Ammon's horn (tissue), 1 donor: ENCODE measurements around the gene ANKRA2.

Experiments
- DNase-seq: peaks from one replicate; pipeline ENCODE4 v3.0.0-alpha.2; 2016; ENCODE audit warnings: low spot score

ANKRA2 gene, protein sequence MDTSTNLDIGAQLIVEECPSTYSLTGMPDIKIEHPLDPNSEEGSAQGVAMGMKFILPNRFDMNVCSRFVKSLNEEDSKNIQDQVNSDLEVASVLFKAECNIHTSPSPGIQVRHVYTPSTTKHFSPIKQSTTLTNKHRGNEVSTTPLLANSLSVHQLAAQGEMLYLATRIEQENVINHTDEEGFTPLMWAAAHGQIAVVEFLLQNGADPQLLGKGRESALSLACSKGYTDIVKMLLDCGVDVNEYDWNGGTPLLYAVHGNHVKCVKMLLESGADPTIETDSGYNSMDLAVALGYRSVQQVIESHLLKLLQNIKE

DNA sequence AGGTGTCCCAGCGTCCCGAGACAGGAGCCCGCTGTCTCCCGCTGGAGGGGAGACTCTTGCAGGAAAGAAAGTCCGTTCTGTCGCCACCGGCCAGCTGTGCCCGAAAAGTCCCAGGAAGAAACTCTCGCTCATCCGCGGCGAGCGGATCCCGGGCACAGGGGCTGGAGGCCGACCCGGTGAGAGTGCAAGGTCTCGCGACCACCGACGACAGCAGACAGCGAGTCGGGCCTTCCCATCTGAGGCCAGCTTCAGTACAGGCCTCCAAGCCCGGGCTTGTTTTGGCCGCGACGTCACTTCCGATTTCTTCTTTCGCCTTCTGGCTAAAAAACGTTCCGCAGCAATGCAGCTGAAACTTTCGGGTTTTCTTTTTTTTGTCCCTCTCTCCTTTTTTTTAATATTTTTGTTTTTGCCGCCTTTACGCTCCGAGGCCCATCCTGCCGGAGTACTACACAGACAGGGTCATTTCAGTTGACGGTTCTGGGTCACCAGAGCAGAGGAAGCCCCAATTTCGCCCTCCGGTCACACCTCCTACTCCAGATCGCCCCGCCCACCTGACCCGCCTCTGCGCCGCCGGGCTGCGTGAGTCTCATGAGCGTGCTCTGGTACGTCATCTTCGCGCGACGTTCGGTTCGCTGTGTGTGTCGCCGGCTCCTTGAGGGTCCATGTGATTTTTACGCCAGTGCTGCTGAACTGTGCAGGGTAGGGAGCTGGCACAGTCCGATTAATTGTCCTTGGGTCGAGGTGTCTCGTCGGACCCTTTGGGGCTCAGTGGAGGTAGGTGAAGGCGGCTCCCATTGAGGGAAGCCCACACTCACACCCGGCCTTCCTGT lies at the start of gene ANKRA2, which contains the start of gene UTP15:
Gene ANKRA2 (minus strand): TSS at position 501 of the 830 bp plus-strand sequence. CDS start 2,758 bp downstream, outside the sequence.
Gene UTP15 (plus strand): TSS at position 605 of the 830 bp plus-strand sequence. CDS start 1,602 bp downstream, outside the sequence.
- DNase-seq, result peak; percentile 98

DNA sequence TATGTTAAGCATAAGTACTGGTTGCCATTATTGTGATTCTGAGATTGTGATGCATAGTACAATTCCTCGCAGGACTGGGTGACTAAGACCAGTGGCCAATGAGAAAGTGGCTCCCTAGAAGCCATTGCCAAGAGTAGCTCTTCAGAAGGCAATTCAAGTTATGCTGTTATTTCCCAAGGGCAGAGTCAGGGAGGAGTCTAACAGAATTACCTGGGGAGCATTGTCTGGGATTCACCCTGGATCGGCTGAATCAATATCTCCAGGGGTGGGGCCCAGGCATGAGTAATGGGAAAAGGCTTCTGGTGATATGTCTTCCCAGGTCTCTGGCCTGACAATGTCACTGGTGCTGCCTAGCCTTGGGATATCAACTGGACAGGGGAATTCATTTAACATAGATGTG lies 49.6 kb upstream of the ANKRA2 start:
- no peak for DNase-seq

DNA sequence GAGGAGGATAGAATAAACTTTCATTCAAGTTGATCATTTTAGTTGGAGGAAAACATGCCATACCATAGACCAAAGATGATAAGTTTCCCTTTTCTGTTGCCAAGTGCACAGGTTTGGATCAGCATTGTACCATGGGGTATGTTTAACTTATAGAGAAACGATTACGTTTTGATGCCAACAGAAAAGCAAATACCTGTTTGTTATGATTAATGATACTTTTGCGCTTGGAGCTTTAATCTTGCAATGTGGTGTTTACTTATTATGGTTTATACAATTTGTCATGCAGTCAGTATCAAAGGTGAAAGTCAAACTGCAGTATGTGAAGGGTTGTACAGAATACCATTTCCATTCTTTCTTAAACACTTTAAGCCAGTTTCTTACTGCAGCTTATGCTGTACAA lies 47.4 kb upstream of the ANKRA2 start:
- DNase-seq, result no peak

DNA sequence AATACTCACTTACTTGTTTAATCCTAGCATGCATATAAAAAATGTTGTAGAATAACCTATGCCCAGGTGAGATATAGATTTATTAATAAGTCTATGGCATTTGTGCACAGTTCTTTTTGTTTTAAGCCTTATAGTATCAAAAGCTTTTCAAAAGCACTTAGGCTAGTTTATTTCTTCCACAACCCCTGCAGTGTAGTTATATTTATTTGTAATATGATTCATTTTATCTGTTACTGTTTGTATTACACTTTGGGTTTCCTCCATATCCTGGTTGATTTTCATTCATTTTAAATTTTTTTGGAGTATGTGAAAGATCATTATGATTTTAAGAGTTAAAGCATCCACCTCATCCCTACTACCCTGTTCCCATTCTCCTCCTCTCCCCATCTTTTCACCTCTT lies 41.8 kb upstream of the ANKRA2 start:
- DNase-seq, result no peak

DNA sequence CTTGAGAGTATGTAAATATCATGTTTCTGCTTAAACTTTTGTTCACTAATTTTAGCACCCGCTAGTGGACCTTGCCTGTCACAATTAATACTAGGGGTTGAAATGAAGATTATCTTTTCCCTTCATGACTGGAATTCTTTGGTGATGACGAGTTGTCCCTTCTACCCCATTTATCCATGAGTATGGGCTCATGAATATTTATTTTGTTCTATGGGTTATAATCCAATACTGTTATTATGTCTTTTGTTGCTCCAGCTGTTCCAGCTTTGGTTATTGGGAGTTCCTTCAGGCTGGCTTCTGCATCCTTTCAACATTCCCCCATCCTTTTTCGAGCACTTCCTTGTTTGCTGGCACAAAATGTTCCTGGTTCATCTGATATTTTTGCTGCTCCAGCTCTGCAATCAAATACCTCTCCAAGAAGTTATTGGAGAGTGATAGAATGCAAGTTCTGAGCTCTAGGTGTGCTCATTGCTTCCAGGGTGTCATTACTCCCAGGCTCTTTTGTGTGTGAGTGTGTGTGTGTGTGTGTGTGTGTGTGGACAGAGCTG lies 40.8 kb upstream of the ANKRA2 start:
- no peak for DNase-seq

DNA sequence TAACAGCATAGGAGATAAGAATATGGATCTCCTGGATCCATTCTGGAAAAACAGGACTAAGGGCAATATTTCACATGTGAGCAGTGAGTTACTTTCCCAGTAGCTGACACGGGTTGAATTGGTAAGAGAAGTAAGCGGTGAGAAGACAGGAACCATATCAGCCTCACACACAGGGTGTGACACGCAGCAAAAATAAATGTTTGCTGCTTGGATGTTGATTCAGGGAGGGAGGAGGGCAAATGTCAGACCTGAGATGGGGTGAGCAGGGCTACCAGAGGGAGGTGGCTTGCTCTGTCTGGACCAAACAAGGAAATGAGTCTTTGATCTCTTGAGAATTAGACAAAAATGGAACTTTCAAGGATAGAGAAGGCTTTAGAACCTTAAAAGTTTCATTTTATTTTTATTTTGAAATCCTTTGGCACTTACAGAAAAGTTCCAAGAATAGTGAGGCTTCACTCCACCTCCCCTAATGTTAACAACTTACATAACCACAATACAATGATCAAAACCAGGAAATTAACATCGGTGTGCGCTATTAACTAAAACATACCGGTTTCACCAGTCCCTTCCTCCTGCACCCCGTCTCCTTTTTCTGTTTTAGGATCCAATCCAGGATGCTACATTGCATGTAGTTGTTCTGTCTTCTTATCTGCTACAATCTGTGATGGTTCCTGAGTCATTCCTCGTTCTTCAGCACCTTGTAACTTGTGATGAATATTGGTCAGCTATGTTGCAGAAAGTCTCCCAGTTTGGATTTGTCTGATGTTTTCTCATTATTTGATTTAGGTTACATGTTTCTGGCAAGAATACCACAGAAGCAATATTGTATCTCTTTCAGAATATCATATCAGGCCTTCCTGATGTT lies 40.0 kb upstream of the ANKRA2 start:
- DNase-seq, result no peak

DNA sequence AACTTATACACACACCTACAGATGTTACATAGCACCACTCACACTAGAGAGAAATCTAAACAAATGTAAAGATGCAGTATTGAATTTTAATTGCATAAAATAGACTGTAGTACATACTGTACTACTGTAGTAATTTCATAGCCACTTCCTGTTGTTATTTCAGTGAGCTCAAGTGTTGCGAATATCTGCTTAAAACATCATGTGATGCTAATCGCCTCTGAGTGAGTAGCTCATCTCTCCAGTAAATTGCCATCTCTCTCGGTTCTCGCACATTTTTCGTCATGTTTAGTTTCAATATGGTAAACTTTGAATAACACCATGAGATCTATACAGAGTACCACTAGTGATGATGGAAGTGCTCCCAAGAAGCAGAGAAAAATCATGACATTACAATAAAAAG lies 38.6 kb upstream of the ANKRA2 start:
- DNase-seq, result no peak

DNA sequence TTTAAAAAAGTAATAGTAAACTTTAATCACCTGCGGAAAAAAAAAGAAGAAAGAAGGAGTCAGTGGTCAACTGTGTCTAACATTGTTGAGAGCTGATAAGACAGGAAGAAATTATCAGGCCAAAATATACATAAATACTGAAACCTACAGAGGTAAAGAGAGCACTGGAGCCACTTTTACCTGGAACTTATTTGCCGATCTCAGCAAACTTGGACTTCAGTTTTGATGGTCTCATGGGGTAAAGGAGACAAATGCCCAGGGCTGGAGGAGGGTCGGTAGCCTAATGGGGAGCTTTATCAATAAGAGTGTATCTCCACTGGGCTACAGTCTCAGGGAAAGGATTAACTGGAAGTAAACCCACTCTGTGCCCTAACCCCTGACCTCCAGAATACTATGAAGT lies 33.9 kb upstream of the ANKRA2 start:
- DNase-seq, result no peak

DNA sequence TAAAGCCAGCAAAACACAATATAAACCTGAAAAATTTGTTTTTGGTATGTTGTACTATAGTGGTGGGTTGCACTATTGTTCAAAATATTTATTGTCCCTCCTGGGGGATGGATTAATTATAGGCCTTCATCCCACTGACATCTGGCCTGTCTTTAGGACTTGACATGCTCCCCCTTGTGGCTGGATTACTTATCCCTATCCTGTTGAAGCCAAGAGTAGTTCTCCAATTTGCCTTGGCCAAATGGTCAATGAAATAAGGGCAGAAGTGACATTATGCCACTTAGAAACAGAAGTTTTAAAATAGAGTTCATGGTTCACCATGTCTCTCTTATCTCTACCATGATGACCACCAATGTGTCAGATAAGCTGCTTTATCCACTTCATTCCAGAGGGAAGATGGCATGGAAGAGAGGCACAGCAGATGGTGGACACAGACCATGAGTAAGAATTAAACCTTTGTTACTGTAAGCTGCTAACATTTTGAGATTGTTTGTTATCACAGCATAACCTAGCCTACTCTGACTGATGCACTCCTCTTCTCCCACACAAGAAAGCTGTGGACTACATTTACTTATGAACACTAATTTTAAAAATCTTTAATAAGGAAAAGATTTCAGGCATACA lies 31.4 kb upstream of the ANKRA2 start:
- DNase-seq, result peak; percentile 7

DNA sequence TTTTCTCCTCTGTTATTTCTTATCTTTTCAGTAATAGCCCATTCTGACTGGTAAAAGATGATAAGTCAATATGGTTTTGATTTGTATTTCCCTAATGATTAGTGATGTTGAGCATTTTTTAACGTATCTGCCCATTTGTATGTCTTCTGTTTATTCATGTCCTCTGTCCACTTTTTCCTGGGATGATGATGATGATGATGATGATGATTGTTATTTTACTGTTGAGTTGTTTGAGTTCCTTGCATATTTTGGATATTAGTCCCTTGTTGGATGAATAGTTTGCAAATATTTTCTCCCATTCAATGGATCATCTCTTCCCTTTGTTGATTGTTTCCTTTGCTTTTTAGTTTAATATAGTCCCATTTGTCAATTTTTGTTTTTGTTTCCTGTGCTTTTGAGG lies 27.1 kb upstream of the ANKRA2 start:
- DNase-seq, result no peak

DNA sequence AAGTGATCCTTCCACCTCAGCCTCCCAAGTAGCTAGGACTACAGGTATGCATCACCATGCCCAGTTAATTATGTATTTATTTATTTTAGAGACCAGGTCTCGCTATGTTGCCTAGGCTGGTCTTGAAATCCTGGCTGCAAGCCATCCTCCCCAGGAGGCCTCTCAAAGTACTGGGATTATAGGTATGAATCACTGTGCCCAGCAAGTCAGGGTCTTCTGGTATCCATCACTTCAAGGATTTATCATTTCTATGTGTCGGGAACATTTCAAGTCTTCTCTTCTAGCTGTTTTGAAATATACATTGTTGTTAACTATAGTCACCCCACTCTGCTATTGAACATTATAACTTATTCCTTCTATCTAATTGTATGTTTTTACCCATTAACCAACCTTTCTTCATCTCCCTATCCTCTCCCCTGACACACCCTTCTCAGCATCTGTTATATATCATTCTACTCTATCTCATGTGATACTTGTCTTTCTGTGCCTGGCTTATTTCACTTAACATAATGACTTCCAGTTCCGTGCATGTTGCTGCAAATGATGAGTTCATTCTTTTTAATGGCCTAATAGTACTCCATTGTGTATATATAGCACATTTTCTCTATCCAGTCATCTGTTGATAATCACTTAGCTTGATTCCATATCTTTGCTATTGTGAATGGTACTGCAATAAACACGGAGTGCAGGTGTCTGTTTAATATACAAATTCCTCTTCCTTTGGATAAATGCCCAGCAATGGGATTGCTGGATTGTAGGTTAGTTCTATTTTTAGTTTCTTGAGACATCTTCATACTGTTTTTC lies 26.5 kb upstream of the ANKRA2 start:
- no peak for DNase-seq

DNA sequence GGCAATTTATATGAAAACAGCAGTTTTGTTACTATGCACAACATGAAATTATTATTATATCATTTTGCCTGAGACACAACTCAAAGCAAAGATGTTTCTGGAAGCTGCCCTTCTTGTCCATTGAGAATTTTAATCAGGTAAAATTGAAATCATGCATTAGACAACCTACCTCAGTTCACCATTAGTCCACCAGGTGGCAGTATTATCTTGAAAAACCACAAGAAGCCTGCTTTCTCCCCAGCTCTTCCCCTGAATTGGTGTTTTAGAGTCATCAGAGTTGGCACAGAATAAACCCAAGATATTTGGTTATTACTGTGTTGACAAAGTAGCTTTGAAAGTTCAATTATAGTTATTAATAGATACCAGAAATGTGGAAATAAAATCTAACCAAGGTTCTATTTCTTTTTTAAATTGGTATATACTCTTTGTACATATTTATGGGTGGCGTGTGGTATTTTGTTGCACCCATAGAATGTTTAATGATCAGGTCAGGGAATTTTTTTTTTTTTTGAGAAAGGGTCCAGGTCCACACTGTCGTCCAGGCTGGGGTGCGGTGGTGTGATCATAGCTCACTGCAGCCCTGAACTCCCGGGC lies 25.8 kb upstream of the ANKRA2 start:
- DNase-seq, result peak; percentile 74

DNA sequence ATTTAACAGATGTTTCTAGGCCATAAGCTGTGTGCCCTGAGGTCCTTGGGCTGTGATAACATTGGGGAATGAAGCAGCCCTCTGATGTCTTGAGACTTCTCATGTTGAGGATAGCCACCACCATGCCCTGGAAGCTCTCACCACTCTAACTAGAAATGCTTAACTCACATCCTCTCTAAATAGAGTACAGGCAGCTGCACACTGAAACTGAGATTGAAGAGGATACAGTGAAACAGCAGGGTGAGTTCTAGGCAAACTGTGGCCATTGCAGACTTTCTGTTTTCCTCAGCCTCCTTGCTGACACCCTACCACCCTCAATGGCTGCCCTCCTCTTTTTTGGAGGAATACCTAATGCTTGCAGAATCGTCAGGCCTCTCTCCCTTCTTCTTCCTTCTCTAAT lies 22.5 kb upstream of the ANKRA2 start:
- DNase-seq, result no peak

DNA sequence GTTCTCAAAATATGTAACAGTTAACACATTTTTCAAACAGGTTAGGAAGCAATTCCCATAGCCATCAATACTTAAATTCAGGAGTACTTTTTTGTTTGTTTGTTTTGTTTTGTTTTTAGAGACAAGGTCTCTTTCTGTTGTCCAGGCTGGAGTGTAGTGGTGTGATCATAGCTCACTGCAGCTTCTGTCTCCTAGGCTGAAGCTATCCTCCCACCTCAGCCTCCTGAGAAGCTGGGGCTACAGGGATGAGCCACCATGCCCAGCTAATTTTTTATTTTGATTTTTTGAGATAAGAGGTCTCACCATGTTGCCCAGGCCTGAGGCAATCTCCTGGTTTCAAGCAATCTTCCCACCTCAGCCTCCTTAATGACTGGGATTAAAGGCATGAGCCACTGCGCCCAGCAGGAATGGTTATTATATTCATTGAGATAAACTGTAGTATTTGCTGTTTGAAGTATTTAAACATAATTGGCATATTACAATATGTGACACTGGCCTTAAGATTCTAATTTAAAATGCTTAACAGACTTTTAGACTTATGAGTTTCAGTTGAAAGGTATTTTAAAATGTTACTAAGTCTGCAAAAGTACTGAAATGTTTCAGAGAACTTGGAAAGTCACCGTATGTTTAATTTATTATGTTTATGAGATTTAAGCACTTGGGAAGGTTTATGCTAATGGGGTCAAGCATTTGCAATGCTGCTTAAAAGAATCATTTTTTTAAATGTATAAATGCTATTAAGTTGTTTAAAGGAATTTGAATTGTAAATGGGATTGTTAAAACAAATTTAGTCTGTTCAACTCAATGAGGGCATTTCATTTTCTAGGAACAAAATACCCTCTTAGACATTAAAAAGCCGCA lies 17.1 kb upstream of the ANKRA2 start:
- DNase-seq, result no peak

DNA sequence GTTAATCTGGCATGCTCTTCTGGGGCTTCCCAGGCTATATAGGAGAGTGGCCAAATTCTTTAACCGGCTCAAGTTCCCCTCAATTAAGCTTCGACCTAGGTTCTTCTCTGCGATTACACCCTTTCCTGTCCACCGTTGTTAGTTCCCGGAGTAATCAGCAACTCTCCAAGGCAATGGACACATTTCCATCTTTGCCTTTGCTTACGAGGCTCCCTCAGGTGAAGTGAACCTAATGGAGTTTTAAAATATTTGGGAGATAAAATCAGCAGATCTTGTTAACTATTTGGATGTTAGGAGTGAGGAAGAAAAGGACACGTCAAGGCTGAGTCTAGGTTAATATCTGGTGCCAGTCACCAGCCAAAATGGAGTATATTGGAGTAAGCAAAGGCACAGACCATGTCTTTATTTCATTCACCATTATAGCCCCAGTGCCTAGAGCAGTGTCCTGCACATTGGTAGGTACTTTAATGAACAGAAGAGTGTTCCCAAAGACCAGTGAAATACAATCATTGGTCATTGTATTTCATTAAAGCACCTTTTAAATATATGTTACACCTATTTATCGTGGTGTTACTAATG lies 619 bp upstream of the ANKRA2 start:
- no peak for DNase-seq

DNA sequence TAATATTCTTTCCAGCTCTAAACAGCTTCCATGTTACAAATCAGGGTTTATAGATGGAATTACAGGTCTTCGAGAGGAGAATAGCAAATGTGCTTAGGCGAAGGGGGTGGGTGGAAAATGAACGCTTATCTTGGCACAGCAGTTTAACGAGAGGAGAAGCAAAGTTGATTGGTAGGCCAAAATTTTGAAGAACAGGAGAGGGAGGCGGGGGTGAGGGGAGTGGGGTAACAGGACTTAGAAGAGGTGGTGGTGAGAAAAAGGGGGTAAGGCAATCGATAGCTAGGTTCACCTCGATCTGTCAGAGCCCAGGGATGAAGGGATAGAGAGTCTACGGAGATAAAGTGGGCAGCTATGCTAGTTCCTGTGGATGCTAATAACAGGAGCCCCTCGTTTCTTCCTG lies 764 bp downstream of the ANKRA2 start:
- DNase-seq, result no peak

DNA sequence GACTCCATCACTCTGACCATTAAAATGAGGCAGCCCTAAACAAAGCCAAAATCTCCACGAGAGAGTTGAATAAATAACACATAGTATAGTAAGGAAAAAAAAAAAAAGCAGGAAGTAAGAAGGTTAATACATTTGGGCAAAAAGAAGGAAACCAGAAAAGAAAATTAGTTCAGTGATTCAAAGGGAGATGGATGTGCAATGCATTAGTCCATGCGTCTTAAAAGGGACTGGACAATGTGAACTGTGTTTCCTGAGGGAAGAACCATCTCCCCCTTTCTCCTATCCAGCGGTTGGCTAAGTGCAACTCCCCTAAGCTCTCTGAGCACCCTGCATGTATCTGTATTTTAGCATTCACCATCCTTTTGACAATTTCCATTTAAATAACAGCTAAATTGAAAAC lies 1.4 kb downstream of the ANKRA2 start:
- DNase-seq, result no peak

DNA sequence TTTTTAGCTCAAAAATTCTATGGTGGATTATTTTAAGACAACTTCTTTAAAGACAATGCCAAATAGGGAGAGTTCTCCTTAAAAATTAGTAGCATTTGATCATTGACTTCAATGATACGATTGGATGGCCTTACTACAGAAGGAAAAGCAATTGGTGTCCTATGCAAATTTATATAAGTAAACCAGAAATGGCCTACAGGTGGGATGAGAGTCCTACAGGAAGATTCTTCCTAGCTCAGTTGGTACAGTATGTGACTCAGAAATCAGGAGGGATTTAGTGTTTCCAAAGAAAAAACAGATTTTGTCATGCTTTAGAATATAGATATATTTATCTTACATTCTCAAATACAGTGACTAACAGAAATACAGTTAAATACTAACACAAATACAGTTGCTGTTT lies 6.5 kb downstream of the ANKRA2 start:
- no peak for DNase-seq

DNA sequence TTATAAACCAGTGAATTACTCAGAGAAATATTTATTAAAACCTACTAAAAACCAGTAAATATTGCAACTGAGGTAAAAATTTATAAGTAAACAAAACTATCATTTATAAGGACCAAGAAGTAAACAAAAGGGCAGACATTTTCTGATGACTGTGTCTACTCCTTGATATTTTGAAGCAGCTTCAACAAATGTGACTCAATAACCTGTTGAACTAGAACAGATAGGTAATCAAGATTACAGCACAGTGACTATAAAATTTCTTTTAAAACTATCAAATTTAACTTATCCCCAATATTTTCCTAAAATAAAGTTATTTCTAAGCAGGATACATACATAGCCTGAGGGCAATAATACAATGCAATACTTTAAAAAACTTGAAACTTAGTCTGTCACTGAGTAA lies 12.8 kb downstream of the ANKRA2 start:
- DNase-seq, result no peak
